ENCODE results near the gene TBX5. TPM values are rescaled to one million over a fixed set of nuclear protein-coding genes. Genes with fewer than 3 reads are reported as not detected.

Gene TBX5
- total RNA-seq: 2.6 and 6.5 TPM in 2 replicates

GRCh38 chr12:114405519-114406271 is at the start of gene TBX5:
Gene TBX5, minus strand, starts transcription at chr12:114406144. Its CDS starts 2,246 bp downstream, at chr12:114403898.

All from subcutaneous preadipocyte (primary cell).